OCI-M2 (cell line): ENCODE data around the gene FNDC11.
"Not testable (repeated sequence)": the region's sequence is repeated elsewhere in the genome, so short reads cannot be mapped to it uniquely, and the experiment has no call there.

Source experiments
- DNase-seq: peaks from one replicate; lab custom pipeline; 2025; ENCODE audit not compliant: unreplicated experiment; lab: John Stamatoyannopoulos, UW

The FNDC11 gene

DNA sequence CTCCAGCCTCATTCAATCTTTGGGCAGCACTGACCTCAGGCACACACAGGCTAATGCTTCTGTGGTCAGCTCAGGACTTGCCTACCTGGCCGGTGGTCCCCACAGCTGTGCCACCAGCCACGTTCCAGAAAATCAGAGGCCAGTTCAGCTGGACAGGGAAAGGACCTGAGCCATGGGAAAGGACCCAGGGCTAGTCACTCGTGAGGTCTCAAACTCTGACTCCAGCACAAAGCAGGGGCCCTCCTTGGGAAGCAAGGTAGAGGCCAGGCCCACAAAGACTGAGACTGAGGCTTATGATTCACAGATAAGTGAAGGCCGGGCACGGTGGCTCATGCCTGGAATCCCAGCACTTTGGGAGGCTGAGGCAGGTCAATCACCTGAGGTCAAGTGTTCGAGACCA, 42.5 kb downstream of the FNDC11 start:
- no peak for DNase-seq

DNA sequence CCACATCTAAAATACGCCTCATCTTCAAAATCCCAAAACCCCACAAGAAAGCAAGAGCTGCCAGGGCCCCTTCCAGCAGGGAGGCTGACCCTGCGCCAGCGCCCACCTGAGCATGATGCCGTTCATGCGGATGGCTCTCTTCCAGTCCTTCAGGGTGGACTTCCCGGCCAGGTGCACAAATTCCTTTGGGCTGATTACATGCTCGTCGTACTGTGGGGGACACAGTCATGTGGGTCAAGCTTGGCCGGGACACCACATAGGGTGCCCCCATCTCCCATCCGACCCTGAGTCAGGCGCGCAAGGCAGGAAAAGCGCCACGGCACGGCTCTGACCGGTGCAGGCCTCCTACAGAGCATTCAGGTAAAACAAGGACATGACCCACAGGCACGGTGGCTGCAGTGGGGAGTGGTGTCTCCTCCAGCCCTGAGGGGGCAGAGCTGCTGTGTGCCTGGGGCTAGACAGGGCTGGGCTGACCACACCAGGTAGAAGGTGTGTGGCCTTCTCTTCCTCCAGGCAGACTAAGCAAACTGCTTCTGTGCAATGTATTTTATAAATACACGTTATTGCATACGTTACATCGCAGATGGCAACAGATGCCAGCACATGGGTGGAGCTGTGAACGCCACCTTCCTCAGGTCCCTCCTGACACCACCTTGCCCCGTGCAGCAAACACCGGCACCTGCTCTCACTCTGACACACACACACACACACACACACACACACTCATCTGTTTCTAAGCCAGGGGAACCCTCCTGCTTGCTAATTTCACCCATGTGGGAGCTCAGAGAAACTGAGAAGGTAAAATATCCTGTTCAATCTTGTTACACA, 43.9 kb downstream of the FNDC11 start:
- DNase-seq = no peak

DNA sequence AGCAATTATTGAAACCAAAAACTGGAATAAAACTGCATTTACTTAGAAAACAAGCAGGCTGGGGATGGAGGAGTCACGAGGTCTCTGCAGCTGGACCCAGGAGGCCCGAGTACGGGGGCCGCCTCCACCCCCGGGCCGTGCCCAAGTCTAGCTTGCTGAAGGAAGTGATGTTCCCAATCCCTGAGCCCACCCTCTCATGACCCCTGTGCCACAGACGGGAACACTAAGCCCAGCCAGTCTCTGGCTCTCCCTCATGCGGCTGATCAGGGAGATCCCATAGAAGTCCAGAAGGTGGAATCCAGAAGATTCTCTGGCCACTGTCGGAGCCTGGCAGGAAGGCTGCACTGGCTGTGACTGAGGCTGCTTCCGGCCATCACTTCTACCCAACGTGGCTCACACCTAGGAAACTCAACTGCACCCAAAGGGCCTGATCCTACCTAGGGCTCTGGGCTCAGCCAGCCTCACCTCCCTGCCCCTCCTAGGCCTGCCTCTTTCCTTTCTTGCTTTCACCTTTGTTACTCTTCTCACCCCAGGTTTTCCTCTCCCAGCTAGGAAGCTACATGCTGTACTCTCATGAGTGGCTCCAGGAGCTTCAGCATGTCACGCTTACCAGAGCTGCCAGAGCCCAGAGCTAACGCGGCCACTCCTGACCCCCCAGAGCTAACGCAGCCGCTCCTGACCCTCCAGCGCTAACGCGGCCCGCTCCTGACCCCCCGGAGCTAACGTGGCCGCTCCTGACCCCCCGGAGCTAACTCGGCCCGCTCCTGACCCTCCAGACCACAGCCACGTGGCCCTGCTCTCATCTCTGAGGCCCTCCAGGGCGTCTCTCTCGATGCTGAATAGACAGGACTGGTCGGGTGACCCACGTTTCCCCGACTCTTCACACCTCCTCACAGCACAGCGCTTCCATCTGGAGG, 44.8 kb downstream of the FNDC11 start:
- no peak for DNase-seq

DNA sequence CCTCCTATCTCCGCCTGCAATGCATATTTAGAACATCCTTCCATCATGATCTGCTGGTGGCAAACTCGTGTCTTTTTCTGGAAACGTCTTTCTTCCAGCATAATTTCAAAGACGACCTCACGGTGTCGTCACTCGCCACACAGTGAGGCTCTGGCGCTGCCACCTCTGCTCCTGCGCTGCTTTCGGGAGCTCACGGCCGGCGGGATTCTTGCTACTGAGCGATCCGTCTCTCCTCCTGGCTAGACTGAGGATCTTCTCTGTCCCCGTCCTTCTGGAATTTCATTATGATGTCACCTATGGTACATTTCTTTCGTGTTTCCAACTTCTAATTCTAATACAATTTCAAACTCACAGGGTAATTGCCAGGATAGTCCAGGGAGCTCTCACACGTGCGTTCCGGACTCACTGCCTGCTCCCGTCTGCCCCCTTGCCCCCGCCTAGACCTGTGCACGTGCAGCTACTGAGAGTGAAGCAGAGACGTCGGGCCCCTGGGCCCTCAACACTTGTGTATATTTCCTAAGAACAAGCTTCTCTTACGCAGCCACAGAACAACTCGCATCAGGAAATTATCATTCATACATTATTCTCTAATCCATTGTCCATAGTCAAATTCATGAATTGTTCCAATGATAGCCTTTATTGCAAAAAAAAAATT, 45.6 kb downstream of the FNDC11 start:
- no peak for DNase-seq

DNA sequence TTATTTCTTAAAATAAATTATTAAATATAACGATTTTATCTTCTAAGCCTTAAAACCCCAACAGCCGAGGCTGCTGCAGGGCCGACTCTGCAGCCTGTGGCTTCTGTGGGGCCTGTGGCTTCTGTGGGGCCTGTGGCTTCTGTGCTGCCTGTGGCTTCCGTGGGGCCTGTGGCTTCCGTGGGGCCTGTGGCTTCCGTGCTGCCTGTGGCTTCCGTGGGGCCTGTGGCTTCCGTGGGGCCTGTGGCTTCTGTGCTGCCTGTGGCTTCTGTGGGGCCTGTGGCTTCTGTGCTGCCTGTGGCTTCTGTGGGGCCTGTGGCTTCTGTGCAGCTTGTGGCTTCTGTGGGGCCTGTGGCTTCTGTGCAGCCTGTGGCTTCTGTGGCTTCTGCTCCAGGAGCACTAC, 47.7 kb downstream of the FNDC11 start:
- not testable (repeated sequence) for DNase-seq

DNA sequence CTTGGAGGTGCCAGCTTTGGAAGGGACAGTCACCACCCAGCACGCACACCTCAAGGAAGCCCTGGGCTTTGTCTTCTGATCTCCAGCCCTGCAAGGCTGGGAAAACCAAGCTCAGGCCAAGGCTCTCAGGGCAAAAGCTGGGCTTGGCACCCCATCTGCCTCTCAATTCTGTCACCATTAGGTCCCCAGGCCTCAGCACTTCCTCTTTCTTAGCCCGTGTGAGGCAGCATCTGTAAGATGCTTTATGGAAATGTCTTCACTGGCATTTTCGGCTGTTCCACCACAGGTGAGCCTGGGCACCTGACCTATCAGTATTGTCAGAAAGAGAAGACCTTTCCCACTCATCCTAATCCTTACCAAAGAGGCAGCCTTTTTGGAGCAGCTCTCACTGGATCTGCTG, 48.4 kb downstream of the FNDC11 start:
- DNase-seq = no peak
